HepG2 (cell line): ENCODE measurements around the gene HINFP. TPM values are rescaled to one million over a fixed set of nuclear protein-coding genes. Genes with fewer than 3 reads are reported as not detected.

ENCODE experiments used
- ARID4A ChIP-seq: sonication (generic); formaldehyde crosslinking; IDR thresholded peaks from 2 replicates; pipeline ENCODE4 v1.5.0; 2020; ENCODE audit warnings: mild to moderate bottlenecking, missing genetic modification reagents, borderline replicate concordance
- CREB1 ChIP-seq, 2 experiments: fragments of 450-650 bp in 1 of 2; IDR thresholded peaks; 2 replicates each; pipeline ENCODE4 v1.6.1; 2016 to 2017; ENCODE audit warnings: control low read depth in 1 of 2, mild to moderate bottlenecking in 1 of 2, missing compliant biosample characterization in 1 of 2, missing genetic modification characterization in 1 of 2
- EHMT2 ChIP-seq: fragments of 200-600 bp; sonication (generic); IDR thresholded peaks from 2 replicates; pipeline ENCODE4 v1.7.0; 2017; ENCODE audit warnings: antibody characterized with exemption, low read depth, low read length, borderline replicate concordance
- HNF1A ChIP-seq, 2 experiments: sonication (generic) in 1 of 2; formaldehyde crosslinking in 1 of 2; IDR thresholded peaks; 2 replicates each; pipeline versions ENCODE4 v1.4.0 to v1.6.1; 2016 to 2020; ENCODE audit warnings: borderline replicate concordance in 1 of 2, low read depth in 1 of 2, mild to moderate bottlenecking in 1 of 2, missing genetic modification reagents in 1 of 2
- KMT2B ChIP-seq: IDR thresholded peaks from 2 replicates; pipeline ENCODE4 v1.6.1; 2016; ENCODE audit warnings: missing genetic modification reagents, missing compliant biosample characterization
- NCOR1 ChIP-seq: fragments of 200-600 bp; sonication (generic); IDR thresholded peaks from 2 replicates; pipeline ENCODE4 v1.7.0; 2017; ENCODE audit warnings: antibody characterized with exemption, low read length, borderline replicate concordance
- TEAD3 ChIP-seq: optimal IDR thresholded peaks from 2 replicates; pipeline ENCODE3; 2016; ENCODE audit warnings: borderline replicate concordance
- TGIF2 ChIP-seq: IDR thresholded peaks from 2 replicates; pipeline ENCODE4 v1.6.1; 2016; ENCODE audit warnings: control low read depth, missing compliant biosample characterization
- ZNF766 ChIP-seq: sonication (generic); formaldehyde crosslinking; IDR thresholded peaks from 2 replicates; pipeline ENCODE4 v1.5.0; 2020; ENCODE audit warnings: missing genetic modification reagents, borderline replicate concordance
- polyA plus RNA-seq, 8 experiments: library from polyadenylated mRNA; depleted of rRNA in 3 of 8; stranded (reverse) in 7 of 8; unstranded in 1 of 8; fragments of >200 nt; fragmentation: Illumina TruSeq in 4 of 8; extraction: Trizol in 4 of 8; gene quantifications; 2 replicates each; pipeline versions ENCODE4 v1.2.1 to v1.2.3, GENCODE V29; 2011 to 2016; ENCODE audit warnings: low read depth in 4 of 8, missing spikeins in 1 of 8, mixed read lengths in 1 of 8; ENCODE audit not compliant: insufficient read depth in 1 of 8
- total RNA-seq, 5 experiments: library from RNA; depleted of rRNA; stranded (reverse); fragments of >200 nt; fragmentation: Illumina TruSeq; extraction: Trizol; gene quantifications; 2 replicates each; pipeline ENCODE4 v1.2.3, GENCODE V29; 2016; ENCODE audit warnings: low read depth in 1 of 5

HINFP gene
- total and polyA plus RNA-seq, 2 of the 13 experiments (the other 11 are each of a cell fraction or from before 2014, with no cell fraction given), result 15.1 to 21.4 TPM

DNA sequence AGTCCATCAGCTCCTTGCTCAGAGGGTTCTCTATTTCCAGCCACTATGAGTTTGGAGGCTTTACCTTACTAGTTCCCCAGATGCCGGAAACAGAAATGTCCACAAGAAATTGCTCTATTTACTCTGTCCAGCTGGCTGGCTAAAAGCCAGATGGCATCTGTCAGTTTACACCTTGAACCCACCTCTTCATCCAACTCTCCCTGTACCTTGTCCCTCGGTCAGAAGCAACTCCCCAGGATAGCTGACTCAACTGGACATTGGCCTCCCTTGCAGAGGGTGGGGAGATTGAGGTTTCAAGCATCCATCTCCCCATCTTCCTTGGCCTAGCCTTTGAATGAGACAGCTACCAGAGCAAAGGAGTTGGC is 12.5 kb upstream of the HINFP start (continued):
- TF ChIP-seq HNF1A (IDR thresholded peaks at IDR 0.05; ENCODE audit: low read depth), result no peak
- TF ChIP-seq HNF1A (CRISPR knock-in tag; IDR thresholded peaks at IDR 0.05; ENCODE audit: borderline replicate concordance), result no peak
- peak; percentile 8; the same call in 1 of the 2 replicates for TF ChIP-seq TGIF2
- TF ChIP-seq TEAD3 (CRISPR knock-in tag), result peak; percentile 42
- no peak for TF ChIP-seq CREB1 (IDR thresholded peaks at IDR 0.05)
- peak; percentile 58 for TF ChIP-seq CREB1 (CRISPR knock-in tag; IDR thresholded peaks at IDR 0.05)
- TF ChIP-seq ZNF766 (CRISPR knock-in tag), result no peak
- TF ChIP-seq EHMT2, result peak; percentile 42; the same call in 1 of the 2 replicates
- TF ChIP-seq ARID4A (CRISPR knock-in tag), result peak; percentile 62; the same call in 1 of the 2 replicates
- peak; percentile 4; the same call in 1 of the 2 replicates for TF ChIP-seq KMT2B (CRISPR knock-in tag)
- peak; percentile 81; the same call in 1 of the 2 replicates for TF ChIP-seq NCOR1
- TF ChIP-seq, all 625 proteins: peak for 50
